ENCODE results near the gene KSR1.

DNA sequence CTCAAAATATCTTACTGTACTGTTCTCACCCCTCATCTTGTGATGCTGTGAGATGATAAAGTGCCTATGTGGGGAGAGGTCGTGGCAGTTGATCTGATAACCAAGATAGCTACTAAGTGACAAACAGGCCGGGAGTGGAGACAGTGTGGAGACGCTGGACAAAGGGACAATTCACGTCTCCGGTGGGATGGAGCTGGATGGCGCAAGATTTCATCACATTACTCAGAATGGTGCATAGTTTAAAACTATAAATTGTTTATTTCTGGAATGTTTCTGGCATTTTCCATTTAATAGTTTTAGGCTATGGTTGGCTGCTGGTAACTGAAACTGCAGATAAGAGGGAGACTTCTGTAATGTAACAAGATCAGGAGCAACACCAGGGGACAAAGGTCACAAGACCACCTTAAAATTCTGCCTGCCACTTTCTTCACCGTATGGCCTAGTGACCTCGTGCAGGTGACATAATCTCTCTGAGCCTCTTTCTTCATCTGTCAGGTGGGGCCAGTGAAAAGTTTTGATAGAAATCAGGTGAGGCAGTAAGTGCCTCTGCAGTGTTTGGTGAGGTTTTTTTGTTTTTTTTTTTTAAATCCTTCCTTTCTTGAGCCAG, 120.3 kb downstream of the KSR1 start:
- TF ChIP-seq, protein P1, sequence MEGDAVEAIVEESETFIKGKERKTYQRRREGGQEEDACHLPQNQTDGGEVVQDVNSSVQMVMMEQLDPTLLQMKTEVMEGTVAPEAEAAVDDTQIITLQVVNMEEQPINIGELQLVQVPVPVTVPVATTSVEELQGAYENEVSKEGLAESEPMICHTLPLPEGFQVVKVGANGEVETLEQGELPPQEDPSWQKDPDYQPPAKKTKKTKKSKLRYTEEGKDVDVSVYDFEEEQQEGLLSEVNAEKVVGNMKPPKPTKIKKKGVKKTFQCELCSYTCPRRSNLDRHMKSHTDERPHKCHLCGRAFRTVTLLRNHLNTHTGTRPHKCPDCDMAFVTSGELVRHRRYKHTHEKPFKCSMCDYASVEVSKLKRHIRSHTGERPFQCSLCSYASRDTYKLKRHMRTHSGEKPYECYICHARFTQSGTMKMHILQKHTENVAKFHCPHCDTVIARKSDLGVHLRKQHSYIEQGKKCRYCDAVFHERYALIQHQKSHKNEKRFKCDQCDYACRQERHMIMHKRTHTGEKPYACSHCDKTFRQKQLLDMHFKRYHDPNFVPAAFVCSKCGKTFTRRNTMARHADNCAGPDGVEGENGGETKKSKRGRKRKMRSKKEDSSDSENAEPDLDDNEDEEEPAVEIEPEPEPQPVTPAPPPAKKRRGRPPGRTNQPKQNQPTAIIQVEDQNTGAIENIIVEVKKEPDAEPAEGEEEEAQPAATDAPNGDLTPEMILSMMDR (conservative IDR thresholded peaks at IDR 0.05): no peak
- TF ChIP-seq ZFX (IDR thresholded peaks at IDR 0.05): no peak
